Measurements from ENCODE around the gene CASK. TPM values are rescaled to one million over a fixed set of nuclear protein-coding genes. Genes with fewer than 3 reads are reported as not detected.

Gene CASK
- total RNA-seq, 1 donor from 2014 or later = 38.2 TPM

DNA sequence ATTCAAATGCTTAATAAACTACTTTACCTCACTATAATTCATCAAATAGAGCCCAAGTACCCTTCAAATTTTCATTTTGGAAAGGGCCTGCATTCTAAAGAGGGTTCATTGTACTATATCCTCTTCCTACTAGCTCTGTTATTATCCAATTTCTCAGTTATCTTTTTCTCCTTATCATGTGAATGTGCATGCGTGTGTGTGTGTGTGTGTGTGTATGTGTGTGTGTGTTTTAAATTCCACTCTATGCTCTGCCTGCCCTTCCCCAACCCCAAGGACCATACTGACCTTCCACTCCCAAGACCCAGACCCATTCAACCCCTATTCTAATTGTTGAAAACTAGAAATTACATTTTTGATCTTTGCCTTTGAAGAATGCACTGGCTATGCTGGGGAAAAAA is 33.3 kb downstream of the CASK start:
- no peaks in the 10 kb centered on the region for H3K36me3 ChIP-seq
- H3K27me3 ChIP-seq (ENCODE audit: low read depth) = no peaks in the 10 kb centered on the region
- no peak overlapping the region for H3K4me3 ChIP-seq
- ATAC-seq (no peak), DNase-seq (no peak)
- H3K27ac ChIP-seq = no peak overlapping the region
- intact Hi-C loops (cut with DNase I) = no loop called here
- TF ChIP-seq, protein P1, sequence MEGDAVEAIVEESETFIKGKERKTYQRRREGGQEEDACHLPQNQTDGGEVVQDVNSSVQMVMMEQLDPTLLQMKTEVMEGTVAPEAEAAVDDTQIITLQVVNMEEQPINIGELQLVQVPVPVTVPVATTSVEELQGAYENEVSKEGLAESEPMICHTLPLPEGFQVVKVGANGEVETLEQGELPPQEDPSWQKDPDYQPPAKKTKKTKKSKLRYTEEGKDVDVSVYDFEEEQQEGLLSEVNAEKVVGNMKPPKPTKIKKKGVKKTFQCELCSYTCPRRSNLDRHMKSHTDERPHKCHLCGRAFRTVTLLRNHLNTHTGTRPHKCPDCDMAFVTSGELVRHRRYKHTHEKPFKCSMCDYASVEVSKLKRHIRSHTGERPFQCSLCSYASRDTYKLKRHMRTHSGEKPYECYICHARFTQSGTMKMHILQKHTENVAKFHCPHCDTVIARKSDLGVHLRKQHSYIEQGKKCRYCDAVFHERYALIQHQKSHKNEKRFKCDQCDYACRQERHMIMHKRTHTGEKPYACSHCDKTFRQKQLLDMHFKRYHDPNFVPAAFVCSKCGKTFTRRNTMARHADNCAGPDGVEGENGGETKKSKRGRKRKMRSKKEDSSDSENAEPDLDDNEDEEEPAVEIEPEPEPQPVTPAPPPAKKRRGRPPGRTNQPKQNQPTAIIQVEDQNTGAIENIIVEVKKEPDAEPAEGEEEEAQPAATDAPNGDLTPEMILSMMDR (IDR thresholded peaks at IDR 0.05) = no peak
- no peaks in the 10 kb centered on the region for H3K9me3 ChIP-seq
- no peaks in the 10 kb centered on the region for H3K4me1 ChIP-seq

- TF ChIP-seq, protein P1 (IDR thresholded peaks at IDR 0.05) = no peak
- H3K36me3 ChIP-seq = no peaks in the 10 kb centered on the region
- no peak overlapping the region for H3K27ac ChIP-seq
- no peaks in the 10 kb centered on the region for H3K9me3 ChIP-seq
- intact Hi-C loops (cut with DNase I) = no loop called here
- DNase-seq = no peak
- ATAC-seq = peak in 1 of 2 donors; percentile 43
- H3K4me1 ChIP-seq = no peaks in the 10 kb centered on the region
- no peak overlapping the region for H3K4me3 ChIP-seq
- H3K27me3 ChIP-seq (ENCODE audit: low read depth) = no peaks in the 10 kb centered on the region
Observed at GRCh38 chrX:41889317-41890025, 33.9 kb downstream of the CASK start.

DNA sequence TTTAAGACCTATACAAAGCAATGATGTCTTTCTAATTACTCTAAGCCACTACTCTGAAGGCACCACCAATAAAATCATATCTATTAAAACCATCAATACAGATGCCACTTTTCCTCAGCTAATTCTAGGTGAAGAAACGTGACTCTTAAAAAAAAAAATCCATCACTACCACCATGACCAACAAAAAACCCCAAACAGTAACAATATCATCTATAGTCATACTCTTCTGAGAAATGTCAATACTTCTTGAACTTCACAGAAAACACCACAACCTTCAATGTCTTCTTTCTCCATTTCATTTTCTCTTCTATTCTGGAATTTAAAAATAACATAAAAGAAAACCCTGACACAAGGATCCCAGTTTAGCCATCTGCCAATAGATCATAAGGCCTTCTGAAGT is 35.7 kb downstream of the CASK start:
- Histone ChIP-seq H3K4me3 (no peak overlapping the region), H3K27me3 (ENCODE audit: low read depth) (no peaks in the 10 kb centered on the region), H3K27ac (no peak overlapping the region), H3K36me3 (no peaks in the 10 kb centered on the region), H3K4me1 (no peaks in the 10 kb centered on the region), H3K9me3 (no peaks in the 10 kb centered on the region)
- DNase-seq (no peak), ATAC-seq (no peak)
- intact Hi-C loops (cut with DNase I) = no loop called here
- TF ChIP-seq, protein P1 (IDR thresholded peaks at IDR 0.05) = no peak

- Histone ChIP-seq H3K36me3 (no peaks in the 10 kb centered on the region), H3K27ac (no peak overlapping the region), H3K27me3 (ENCODE audit: low read depth) (no peaks in the 10 kb centered on the region), H3K4me1 (no peaks in the 10 kb centered on the region), H3K9me3 (no peaks in the 10 kb centered on the region), H3K4me3 (no peak overlapping the region)
- intact Hi-C loops (cut with DNase I) = no loop called here
- no peak for ATAC-seq
- TF ChIP-seq, protein P1 (IDR thresholded peaks at IDR 0.05) = no peak
- DNase-seq = no peak
Observed at GRCh38 chrX:41885724-41886123, 37.6 kb downstream of the CASK start.

GRCh38 chrX:41881166-41881565 is 42.2 kb downstream of the CASK start:
- Histone ChIP-seq H3K27ac (no peak overlapping the region), H3K27me3 (ENCODE audit: low read depth) (no peaks in the 10 kb centered on the region), H3K9me3 (no peaks in the 10 kb centered on the region), H3K4me1 (no peaks in the 10 kb centered on the region), H3K36me3 (no peaks in the 10 kb centered on the region), H3K4me3 (no peak overlapping the region)
- DNase-seq (no peak), ATAC-seq (no peak)
- intact Hi-C loops (cut with DNase I) = no loop called here
- TF ChIP-seq, protein P1 (IDR thresholded peaks at IDR 0.05) = no peak

Data from lower lobe of right lung (tissue), 2 donors.